OCI-LY1 (cell line): Measurements from ENCODE around the gene FAM227A.

Experiments used
- H2AFZ ChIP-seq: fragments of 200-600 bp; sonication (generic), shearing (Covaris generic); 2 replicates; pipeline ENCODE4 v1.6.0; 2014; ENCODE audit warnings: antibody characterized with exemption, mild to moderate bottlenecking, low read length
- H3F3A ChIP-seq: fragments of 200-600 bp; sonication (generic), shearing (Covaris generic); 2 replicates; pipeline ENCODE4 v1.6.0; 2014; ENCODE audit warnings: mild to moderate bottlenecking, antibody characterized with exemption, low read length, moderate library complexity; ENCODE audit not compliant: insufficient read depth
- H3K27ac ChIP-seq: fragments of 200-600 bp; sonication (generic); 2 replicates; pipeline ENCODE4 v1.5.1; 2014; ENCODE audit warnings: low read length, mixed run types, mild to moderate bottlenecking, low read depth; ENCODE audit not compliant: poor library complexity, severe bottlenecking
- H3K27me3 ChIP-seq: fragments of 200-600 bp; sonication (generic); 2 replicates; pipeline ENCODE4 v1.6.0; 2014; ENCODE audit warnings: antibody characterized with exemption, mild to moderate bottlenecking, low read length, moderate library complexity; ENCODE audit not compliant: insufficient read depth
- H3K36me3 ChIP-seq: fragments of 200-600 bp; sonication (generic); 2 replicates; pipeline ENCODE4 v1.6.1; 2014; ENCODE audit warnings: mild to moderate bottlenecking, antibody characterized with exemption, low read length, moderate library complexity, mixed read lengths; ENCODE audit not compliant: insufficient read depth
- H3K4me1 ChIP-seq: fragments of 200-600 bp; sonication (generic); 2 replicates; pipeline ENCODE4 v1.5.1; 2014; ENCODE audit warnings: mild to moderate bottlenecking, low read length, moderate library complexity; ENCODE audit not compliant: insufficient read depth, severe bottlenecking
- H3K4me2 ChIP-seq: fragments of 200-600 bp; sonication (generic), shearing (Covaris generic); 2 replicates; pipeline ENCODE4 v1.6.1; 2014; ENCODE audit warnings: low read length
- H3K4me3 ChIP-seq: fragments of 200-600 bp; sonication (generic); 2 replicates; pipeline ENCODE4 v1.5.1; 2014; ENCODE audit warnings: low read length, low read depth, mild to moderate bottlenecking, mixed read lengths; ENCODE audit not compliant: poor library complexity, severe bottlenecking
- H3K79me2 ChIP-seq: fragments of 200-600 bp; shearing (Covaris generic); 2 replicates; pipeline ENCODE4 v1.6.1; 2016; ENCODE audit warnings: mixed run types, low read length, mixed read lengths; ENCODE audit not compliant: insufficient read depth
- H3K9ac ChIP-seq: fragments of 200-600 bp; sonication (generic), shearing (Covaris generic); 2 replicates; pipeline ENCODE4 v1.6.1; 2014; ENCODE audit warnings: mild to moderate bottlenecking, low read length, mixed read lengths
- H3K9me2 ChIP-seq: fragments of 200-600 bp; sonication (generic), shearing (Covaris generic); 2 replicates; pipeline ENCODE4 v1.6.1; 2014; ENCODE audit warnings: low read depth, mild to moderate bottlenecking, low read length, mixed read lengths
- H3K9me3 ChIP-seq: fragments of 200-600 bp; shearing (Covaris generic); 2 replicates; pipeline ENCODE4 v1.6.1; 2014; ENCODE audit warnings: low read length, mixed read lengths
- H4K20me1 ChIP-seq: fragments of 200-600 bp; sonication (generic), shearing (Covaris generic); 2 replicates; pipeline ENCODE4 v1.6.0; 2016; ENCODE audit warnings: mild to moderate bottlenecking, low read length; ENCODE audit not compliant: insufficient read depth
- CTCF ChIP-seq: fragments of 200-600 bp; sonication (generic), shearing (Covaris generic); IDR thresholded peaks from 2 replicates; pipeline ENCODE4 v1.5.1; 2017; ENCODE audit warnings: mild to moderate bottlenecking, antibody characterized with exemption, low read length, moderate library complexity, mixed read lengths
- EZH2 ChIP-seq: fragments of 200-600 bp; sonication (generic), shearing (Covaris generic); IDR thresholded peaks from 2 replicates; pipeline ENCODE4 v1.8.0; 2017; ENCODE audit warnings: borderline replicate concordance, mixed run types, mild to moderate bottlenecking, antibody characterized with exemption, low read length, moderate library complexity, mixed read lengths

The FAM227A gene

GRCh38 chr22:38641476-38642040, 14.6 kb downstream of the FAM227A start:
- Histone ChIP-seq H3K9me2 (no peaks in the 10 kb centered on the region), H3K27ac (no peak overlapping the region), H3K9ac (no peak overlapping the region), H3K79me2 (no peaks in the 10 kb centered on the region), H3K27me3 (no peaks in the 10 kb centered on the region), H3K9me3 (no peaks in the 10 kb centered on the region), H4K20me1 (no peaks in the 10 kb centered on the region), H3K4me2 (no peak overlapping the region), H3F3A (no peaks in the 10 kb centered on the region), H3K4me3 (no peak overlapping the region), H2AFZ (no peak overlapping the region), H3K4me1 (no peaks in the 10 kb centered on the region), H3K36me3 (peaks cover 10% of the 10 kb centered on the region; the same call in 1 of the 2 replicates)
- no peak for TF ChIP-seq CTCF
- no peak for TF ChIP-seq EZH2

GRCh38 chr22:38638728-38639127, 17.5 kb downstream of the FAM227A start:
- Histone ChIP-seq H3K79me2 (no peaks in the 10 kb centered on the region), H3F3A (no peaks in the 10 kb centered on the region), H3K4me1 (no peaks in the 10 kb centered on the region), H4K20me1 (no peaks in the 10 kb centered on the region), H2AFZ (no peak overlapping the region), H3K27me3 (no peaks in the 10 kb centered on the region), H3K9ac (no peak overlapping the region), H3K27ac (no peak overlapping the region), H3K36me3 (peaks cover 7% of the 10 kb centered on the region; the same call in 1 of the 2 replicates), H3K9me2 (no peaks in the 10 kb centered on the region), H3K4me3 (no peak overlapping the region), H3K9me3 (no peaks in the 10 kb centered on the region), H3K4me2 (no peak overlapping the region)
- TF ChIP-seq CTCF: no peak
- no peak for TF ChIP-seq EZH2

GRCh38 chr22:38638216-38638615, 18.0 kb downstream of the FAM227A start:
- Histone ChIP-seq H2AFZ (no peak overlapping the region), H3K27ac (no peak overlapping the region), H3K36me3 (peaks cover 7% of the 10 kb centered on the region; the same call in 1 of the 2 replicates), H3K27me3 (no peaks in the 10 kb centered on the region), H3K79me2 (no peaks in the 10 kb centered on the region), H3K4me1 (no peaks in the 10 kb centered on the region), H3K4me2 (no peak overlapping the region), H3K9ac (no peak overlapping the region), H3F3A (no peaks in the 10 kb centered on the region), H4K20me1 (no peaks in the 10 kb centered on the region), H3K9me2 (no peaks in the 10 kb centered on the region), H3K4me3 (no peak overlapping the region), H3K9me3 (no peaks in the 10 kb centered on the region)
- no peak for TF ChIP-seq CTCF
- TF ChIP-seq EZH2: no peak
